RPMI7951 (cell line): Measurements from ENCODE around the gene PRKACG. TPM values are rescaled to one million over a fixed set of nuclear protein-coding genes. Genes with fewer than 3 reads are reported as not detected.
A peak's percentile ranks its signal among the peaks of the same experiment; 100 is the strongest.
"Not testable (repeated sequence)": the region's sequence is repeated elsewhere in the genome, so short reads cannot be mapped to it uniquely, and the experiment has no call there.

Source experiments
- DNase-seq: peaks from one replicate; pipeline ENCODE4 v3.0.0-alpha.2; 2012; ENCODE audit warnings: low read depth
- total RNA-seq: library from RNA; depleted of rRNA; stranded (reverse); fragments of >200 nt; shearing (Covaris generic); gene quantifications from 2 replicates; pipeline ENCODE4 v1.2.3, GENCODE V29; 2014

The PRKACG gene
- total RNA-seq, 1 experiment from 2014 or later, result not detected

DNA sequence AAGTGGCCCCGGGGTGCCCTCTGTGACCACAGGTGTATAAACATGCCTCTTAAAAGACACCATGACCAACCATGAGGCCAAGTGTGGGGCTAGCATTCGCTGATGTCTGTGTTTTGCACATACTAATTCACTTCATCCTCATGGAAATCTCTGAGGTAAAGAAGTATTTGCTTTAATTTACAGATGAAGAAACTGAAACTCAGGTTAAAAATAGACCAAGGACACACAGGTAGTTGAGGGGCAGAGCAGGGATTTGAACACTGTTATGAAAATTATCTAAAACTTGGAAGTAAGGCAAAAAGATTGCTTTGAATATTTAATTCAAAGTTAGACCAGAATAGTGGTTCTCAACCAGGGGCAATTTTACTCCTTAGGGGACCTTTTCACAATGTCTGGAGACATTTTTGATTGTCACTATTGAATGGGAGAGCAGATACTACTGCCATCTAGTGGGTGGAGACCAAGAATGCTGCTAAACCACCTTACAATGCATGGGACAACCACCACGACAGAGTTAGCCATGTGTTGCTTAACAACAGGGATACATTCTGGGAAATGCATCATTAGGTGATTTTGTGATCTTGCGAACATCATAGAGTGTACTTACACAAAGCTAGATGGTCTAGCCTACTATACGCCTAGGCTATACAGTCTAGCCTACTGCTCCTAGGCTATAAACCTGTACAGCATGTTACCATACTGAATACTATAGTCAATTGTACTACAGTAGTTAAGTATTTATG, 13.6 kb upstream of the PRKACG start:
- peak; percentile 34 for DNase-seq

DNA sequence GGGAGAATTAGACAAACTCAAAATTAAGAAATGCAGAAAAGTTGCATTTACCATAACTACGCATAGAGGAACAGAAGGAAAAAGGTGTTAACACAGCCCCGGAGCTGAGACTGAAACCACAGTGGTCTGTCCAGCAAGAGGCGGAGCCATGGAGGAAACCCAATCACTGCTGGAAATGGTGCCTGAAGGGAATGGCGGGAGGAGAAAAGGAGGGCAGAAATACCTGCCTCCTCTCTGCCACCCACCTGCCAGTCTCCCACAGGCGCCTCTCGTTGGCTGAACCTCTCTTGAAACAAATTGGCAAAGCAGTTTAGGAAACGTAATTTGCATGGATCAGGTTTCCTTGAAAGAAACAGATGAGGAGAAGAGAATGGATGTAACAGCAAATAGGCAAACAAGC, 9.7 kb upstream of the PRKACG start:
- no peak for DNase-seq

DNA sequence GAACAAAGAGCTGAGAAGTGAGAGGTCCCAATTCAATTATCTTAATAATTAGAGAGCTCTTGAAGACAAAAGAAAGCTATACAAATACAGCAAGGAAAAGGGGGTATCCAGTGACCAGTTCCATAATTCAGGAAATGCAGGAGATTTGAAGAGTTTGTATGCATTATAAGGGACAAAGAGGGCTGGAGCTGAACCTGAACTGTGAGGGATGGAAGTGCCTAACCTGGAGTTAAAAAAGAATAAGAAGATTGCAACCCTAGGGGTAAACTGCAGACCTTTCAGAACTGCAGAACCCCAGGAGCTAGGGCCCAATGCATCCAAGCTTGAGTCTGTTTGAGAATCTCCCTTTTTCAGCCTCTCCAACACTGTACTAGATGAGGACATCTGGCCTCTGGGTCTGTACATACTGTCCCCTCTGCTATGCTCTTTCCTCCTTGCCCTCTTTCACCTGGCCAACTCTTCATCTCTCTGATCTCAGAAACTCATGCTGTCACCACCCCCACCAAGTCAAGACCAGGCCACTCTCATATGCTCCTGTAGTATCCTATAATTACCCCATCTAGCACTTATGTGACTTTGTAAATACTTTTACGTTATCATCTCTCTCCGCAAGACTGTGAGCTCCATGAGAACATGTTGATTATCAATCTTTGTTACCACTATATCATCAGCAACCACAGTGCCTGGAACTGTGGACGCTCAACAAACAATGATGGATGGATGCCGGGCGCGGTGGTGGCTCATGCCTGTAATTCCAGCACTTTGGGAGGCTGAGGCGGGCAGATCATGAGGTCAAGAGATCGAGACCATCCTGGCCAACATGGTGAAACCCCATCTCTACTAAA, 6.6 kb upstream of the PRKACG start:
- DNase-seq, result no peak

DNA sequence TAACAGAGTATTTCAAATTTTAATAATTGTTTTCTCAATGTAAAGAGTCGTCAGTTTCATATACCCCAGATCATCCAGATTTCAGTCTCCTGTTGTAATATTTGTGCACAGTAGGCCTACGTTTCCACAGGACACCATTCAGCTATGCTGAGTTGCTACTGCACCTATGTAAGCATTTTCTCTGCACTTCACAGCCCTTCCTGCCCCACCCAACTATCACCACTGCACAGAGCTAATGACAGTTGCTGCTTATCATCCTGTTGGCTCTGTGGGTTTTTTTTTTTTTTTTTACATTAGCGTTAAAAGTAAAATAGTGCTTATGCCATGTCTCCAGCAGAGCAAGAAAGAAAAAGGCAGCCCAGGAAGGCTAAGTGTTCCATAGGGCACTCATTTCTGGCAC, 5.9 kb upstream of the PRKACG start:
- DNase-seq, result no peak

DNA sequence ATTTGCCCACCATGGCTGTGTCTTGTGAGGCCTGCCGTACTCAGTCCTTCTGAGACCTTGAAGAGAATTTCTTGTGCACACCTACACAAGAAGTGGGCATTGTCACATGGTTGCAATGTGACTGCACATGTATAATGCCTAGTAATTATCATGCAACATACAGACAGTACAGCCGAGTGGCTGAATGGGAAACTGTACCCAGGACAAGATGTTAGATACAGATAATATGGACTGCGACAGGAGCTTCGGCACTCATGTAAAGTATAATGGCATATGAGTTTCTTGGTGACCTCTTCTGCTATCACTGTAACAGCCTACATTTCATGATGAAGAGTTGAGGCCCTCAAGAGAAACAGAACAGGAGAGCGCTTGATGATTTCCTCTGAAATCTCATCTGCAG, 4.8 kb upstream of the PRKACG start:
- no peak for DNase-seq

DNA sequence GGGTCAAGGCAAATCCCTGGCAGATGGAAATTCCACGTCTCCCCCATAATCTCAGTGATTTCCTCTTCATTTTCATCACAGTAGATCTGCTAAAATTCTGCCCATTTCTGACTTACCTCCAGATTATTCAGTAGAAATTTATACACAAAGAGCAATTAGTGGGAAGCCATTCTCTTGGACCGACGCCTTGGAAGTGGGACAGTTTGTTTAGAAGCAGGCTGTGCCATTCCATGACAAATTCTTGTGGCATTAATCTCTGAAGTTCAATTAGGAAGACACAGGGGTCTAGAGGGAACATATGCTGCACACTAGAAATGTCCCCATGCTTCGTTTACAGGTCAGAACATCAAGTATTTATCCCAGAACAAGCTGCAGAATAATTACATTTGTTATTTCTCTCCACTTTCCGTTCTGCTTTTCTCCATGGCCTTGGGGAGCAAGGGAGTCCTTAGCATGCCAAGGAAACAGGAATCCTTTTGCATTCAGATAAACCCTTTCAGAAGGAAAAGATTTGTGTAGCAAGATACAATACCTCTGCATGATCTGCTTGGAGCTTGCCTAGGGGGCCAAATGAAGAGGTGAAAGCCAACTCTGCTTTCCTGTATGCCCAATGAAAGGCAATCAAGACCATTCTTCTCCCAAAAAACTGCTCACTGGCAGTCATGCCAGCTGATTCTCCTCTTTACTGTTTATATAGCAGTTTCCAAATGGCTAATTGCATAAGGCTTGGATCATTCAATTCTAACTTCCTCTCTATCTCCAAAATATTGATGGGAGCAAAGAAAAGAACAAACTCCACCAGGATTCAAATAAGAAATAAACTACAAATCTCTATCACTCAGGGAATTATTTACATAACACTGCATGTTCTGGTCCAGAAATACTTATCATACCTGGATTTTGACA, 2.5 kb upstream of the PRKACG start:
- no peak for DNase-seq

DNA sequence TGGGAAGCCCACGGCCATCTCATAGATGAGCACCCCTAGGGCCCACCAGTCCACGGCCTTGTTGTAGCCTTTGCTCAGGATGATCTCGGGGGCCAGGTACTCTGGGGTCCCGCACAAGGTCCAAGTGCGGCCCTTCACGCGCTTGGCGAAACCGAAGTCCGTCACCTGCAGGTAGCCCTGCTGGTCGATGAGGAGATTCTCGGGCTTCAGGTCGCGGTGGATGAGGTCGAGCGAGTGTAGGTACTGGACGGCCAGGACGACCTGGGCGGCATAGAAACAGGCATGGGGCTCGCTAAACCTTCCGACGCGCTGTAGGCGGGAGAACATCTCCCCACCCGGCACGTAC, 558 bp downstream of the PRKACG start:
- DNase-seq, result no peak

DNA sequence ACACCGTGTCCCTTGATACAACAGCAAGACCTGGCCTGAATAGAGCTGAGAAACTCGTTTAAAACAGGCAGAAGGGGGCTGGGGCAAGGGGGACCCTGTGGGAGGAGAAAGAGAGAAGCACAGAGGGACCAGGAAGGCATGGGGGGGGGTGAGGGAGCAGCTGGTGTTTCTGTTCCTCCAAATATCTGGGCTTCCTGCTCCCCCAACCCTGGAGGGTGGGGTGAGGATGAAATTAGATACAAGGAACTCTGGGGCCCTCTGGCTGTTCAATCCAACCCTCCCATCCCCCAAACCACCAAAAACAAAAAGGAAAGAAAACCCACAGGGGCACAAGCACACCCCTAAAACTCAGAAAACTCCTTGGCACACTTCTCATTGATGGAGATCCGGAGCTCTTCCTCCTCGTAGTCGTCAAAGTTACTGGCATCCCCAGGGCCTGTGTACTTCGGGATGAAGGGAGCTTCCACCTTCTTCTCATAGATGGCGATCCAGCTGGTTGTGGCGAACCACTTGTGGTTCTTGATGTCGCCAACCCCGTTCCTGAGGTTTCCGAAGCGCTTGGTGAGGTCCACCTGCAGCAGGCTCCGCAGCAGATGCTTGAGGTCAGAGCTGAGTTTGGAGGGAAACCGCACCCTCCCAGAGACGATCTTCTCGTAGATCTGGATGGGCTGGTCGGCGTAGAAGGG, 1.1 kb downstream of the PRKACG start:
- no peak for DNase-seq

DNA sequence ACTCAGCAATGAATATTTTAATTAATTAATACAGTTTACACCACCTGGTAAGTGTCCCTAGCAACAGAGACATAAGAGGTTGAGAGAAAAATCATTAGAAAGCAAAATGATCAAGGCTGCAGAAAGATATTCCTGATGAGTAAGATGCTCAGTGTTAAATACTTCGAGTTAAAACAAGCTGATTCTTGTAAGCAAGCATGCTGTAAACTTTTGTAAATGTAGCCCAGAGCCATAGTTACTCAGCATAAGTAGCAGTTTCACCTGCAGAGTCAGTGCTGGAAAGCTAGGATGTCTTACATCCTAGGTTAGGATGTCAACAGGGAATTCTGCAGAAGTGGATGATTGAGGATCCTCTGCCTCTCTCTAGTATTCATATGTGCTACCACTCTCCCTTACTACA, 4.2 kb downstream of the PRKACG start:
- DNase-seq, result no peak

DNA sequence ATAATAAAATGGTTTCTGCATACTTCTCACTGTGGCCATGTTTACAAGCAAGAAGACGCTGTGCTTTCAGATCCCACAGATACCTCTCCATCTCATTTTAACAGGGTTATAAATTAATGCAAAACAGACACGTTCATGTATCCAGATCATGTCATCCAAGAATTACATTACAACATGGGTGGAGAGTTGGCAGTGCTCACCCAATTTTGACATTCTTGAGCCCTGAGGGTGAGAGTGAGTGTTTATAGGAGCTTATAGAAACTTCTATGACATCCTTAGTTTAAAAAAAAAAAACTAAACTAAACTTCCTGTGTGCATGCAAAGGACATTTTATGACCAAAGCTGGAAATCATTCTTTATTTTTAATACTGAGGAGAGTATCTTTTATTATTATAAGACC, 9.1 kb downstream of the PRKACG start:
- no peak for DNase-seq

DNA sequence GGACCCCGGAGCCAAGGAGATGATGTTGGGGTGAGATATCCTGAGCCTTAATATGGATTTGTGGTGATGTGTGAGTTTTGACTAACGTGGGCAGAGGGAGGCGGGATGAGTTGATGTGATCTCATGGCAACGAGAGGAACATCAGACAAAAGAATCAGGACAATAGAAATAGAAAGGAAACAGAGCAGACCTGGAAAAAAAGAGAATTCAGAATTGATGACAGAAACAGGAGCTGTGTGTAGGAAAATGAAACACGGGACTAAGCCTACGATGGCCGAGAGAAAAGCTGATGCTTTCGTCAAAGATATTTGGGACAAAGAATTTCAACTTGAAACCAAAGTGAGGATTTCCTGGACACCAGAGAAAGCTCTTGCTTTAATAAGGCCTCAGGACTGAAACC, 10.9 kb downstream of the PRKACG start:
- no peak for DNase-seq

DNA sequence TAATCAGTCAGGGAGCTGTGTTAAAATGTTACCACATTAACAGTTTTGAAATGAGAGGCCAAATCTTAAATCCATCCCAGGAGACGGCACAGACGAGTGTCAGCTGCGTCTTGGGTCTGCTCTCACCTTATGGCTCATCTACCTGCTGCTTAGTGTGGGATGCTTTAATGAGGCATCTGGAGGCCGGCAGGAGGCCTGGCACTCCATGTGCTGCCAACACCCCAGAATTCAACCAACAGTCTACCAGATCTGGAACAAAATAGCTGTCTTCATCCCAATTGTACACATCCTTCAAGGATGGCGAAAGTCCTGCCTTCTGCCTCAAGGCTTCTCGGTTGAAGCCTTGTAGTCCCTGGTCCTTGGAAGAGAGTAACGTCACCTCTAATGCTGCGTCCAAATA, 12.0 kb downstream of the PRKACG start:
- no peak for DNase-seq

DNA sequence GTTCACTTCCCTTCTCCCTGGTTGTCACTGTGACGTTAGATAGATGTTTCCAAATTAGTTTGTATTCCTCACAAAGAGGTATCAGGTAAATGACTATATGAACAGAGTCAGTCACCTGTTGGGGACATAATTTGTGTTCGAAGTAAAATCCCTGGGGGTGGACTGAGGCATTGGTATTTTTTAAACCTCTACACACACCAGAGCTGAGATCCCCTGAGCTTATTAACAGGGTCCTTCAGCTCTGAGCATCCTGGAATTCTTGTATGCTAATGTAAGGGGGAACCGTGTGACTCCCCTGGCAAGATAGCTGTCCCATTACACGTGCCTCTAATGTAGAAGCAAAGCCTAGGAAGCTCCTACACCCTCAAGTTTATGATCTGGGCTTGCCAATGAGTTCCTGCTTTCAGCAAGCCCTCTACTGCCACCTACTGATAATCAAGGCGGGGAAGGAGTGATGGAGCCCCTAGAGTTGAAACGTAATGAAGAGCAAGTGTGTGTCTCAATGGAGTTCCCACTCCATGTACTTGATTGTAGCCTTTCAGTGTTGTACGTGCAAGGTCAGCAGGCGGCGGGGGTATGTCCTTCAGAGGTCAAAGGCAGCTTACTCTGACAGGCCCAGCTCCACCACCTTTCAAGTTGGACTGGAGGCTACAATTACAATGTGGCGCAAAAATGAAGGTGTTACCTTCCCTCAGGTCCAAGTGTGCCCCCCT, 14.4 kb downstream of the PRKACG start:
- DNase-seq, result peak; percentile 52

DNA sequence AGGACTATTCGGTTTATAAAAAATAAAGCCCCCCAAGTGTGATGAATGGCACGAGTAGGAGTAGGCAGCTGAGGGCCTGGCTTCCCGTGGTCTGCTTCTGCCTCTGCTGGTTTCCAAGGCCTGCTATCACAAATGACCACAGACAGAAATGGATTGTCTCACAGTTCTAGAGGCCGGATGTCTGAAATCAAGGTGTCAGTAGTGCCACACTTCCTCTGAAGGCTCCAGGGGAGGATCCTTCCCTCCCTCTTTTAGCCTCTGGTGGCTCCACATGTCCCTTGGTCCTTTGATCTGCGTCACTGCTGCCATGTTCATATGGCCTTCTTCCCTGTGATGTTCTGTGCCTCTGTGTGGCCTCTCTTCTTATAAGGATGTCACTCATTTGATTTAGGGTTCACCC, 15.1 kb downstream of the PRKACG start:
- DNase-seq, result no peak

DNA sequence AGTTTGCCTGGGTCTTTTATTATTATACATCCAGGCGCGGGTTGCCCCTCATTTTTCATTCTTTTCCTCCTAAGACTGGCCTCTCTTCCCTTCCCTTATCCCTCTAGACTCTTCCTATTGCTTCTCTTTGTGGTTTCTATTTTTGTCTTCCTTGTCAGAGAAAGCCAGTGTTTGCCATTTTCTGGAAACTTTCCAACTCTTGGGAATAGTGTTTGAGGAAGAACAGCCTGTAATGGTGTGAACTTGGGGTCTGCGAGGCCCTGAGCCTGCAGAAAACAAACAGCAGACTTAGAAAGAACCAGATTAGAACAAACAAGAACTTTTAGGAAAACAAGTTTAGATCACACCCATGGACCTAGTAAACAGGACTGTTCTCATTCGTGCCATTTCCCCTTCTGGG, 15.5 kb downstream of the PRKACG start:
- DNase-seq, result no peak

DNA sequence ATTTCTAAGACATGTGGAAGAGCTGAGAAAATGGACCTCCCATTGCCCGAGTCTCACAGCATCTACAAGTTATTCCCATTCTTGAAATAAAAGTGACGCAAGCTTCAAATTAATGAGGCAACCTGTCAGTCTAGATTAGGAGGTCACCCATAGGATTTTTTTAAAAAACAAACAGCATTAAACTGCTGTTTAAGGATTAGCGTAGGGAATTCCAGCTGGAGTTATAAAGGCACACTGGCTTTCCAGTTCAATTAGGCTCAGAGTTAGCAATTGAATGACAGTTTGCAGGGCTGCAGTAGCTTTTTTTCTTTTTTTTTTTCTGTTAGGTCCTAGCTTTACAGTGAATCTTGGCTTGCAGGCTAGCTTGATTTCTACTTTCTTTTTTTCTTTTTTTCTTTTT, 16.2 kb downstream of the PRKACG start:
- DNase-seq, result no peak

DNA sequence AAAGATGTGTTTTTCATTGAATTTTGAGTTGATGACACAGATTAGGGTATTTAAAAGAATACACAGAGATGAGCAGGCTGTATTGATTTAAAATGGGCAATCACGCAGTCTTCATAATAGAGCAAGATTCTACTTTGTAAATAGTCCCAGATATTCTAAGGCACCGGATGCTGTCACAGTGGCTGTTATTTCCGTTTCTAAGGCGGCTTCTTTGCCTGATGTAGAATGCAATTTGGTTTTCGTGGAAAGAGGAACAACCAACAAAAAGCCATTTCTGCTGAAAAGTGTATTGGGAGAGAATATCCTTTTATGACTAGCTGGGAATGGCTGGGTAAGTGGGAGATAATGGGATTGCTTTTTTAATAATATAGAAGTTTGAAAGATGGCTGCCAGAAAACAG, 17.5 kb downstream of the PRKACG start:
- DNase-seq, result no peak

DNA sequence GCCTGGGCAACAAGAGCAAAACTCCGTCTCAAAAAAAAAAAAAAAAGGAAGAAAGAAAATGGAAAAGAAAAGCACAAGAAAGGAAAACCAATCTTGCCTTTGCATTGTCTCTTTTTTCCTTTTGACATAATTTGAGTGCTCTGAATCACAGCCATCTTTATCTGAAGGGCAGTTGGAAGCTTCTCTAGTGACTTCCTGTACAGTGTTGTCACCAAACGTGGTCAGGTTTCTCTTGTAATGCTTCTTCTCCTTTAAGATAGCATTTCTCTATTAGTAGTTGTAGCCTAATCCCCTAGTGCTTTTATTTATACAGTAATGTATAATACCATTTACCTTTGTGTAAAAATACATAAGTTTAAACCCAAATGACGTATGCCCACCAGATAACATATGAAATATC, 18.1 kb downstream of the PRKACG start:
- DNase-seq, result no peak

DNA sequence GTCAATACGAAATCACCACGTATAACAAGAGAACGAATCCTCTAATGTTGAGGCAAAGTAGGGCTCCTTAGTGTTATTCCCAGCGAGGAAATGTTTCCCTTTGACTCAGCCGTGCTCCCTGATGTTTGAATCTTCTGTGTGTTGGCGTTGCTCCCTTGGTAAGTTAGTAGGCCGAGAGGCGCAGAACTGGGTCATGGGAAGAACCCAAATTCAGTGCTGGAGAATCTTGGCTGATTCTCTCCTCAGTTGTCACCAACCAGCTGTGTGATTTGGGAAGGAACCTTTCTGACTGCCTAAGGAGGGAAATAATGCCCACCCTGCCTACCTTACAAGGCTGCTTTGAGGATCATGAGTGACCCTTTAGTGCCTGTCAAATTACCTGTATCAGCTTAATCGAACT, 22.5 kb downstream of the PRKACG start:
- no peak for DNase-seq

DNA sequence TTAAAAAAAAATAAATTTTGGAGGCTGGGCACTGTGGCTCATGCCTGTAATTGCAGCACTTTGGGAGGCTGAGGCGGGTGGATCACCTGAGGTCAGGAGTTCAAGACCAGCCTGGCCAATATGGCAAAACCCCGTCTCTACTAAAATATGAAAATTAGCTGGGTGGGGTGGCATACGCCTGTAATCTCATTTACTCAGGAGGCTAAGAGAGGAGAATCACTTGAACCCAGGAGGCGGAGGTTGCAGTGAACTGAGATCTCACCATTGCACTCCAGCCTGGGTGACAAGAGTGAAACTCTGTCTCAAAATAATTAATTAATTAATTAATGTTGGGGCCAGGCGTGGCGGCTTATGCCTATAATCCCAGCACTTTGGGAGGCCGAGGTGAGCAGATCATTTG, 27.0 kb downstream of the PRKACG start:
- DNase-seq, result not testable (repeated sequence)
